SK-N-SH (cell line): Measurements from ENCODE around the gene BFSP2. TPM values are rescaled to one million over a fixed set of nuclear protein-coding genes. Genes with fewer than 3 reads are reported as not detected.
"Not testable (repeated sequence)": the region's sequence is repeated elsewhere in the genome, so short reads cannot be mapped to it uniquely, and the experiment has no call there.

Experiments used
- CTCF ChIA-PET: fragments of 300-600, 350-600 bp; formaldehyde crosslinking; extraction: SDS; loops from one replicate; lab custom pipeline; 2021; lab: Yijun Ruan, JAX
- POLR2A ChIA-PET: fragments of 350-600 bp; sonication (Branson Sonifier 250); formaldehyde crosslinking; extraction: SDS; loops from one replicate; lab custom pipeline; 2020; ENCODE audit warnings: antibody characterized with exemption, inconsistent platforms; lab: Yijun Ruan, JAX
- DNase-seq: peaks from one replicate; pipeline ENCODE4 v3.0.0; 2012
- H2AFZ ChIP-seq: fragments of 200-600 bp; sonication (generic); 2 replicates; pipeline ENCODE4 v1.8.1; 2016; ENCODE audit warnings: antibody characterized with exemption, mild to moderate bottlenecking, low read depth
- H3F3A ChIP-seq: fragments of 200-600 bp; sonication (generic); replicated peaks from 2 replicates; pipeline ENCODE3; 2016; ENCODE audit warnings: antibody characterized with exemption, mild to moderate bottlenecking; ENCODE audit not compliant: insufficient read depth
- H3K27ac ChIP-seq, 2 experiments: fragments of 200-500 bp in 1 of 2; fragments of 200-600 bp in 1 of 2; sonication (Bioruptor generic) in 1 of 2; sonication (generic), shearing (Covaris generic) in 1 of 2; 2 replicates each; pipeline versions ENCODE4 v1.5.1 to v1.6.1; 2014 to 2016; ENCODE audit warnings: low read depth in 2 of 2, inconsistent platforms in 1 of 2, low read length in 1 of 2, mild to moderate bottlenecking in 1 of 2, mixed read lengths in 1 of 2
- H3K27me3 ChIP-seq: fragments of 200-600 bp; sonication (generic), shearing (Covaris generic); 2 replicates; pipeline ENCODE4 v1.6.1; 2016; ENCODE audit warnings: mixed run types; ENCODE audit not compliant: insufficient read depth
- H3K36me3 ChIP-seq, 2 experiments: fragments of 200-500 bp in 1 of 2; fragments of 200-600 bp in 1 of 2; sonication (Bioruptor generic) in 1 of 2; sonication (generic) in 1 of 2; replicated peaks in 1 of 2; 2 replicates each; pipeline versions ENCODE3 to v1.5.1; 2014 to 2016; ENCODE audit warnings: low read length in 1 of 2, mild to moderate bottlenecking in 1 of 2; ENCODE audit not compliant: insufficient read depth in 2 of 2, control insufficient read depth in 1 of 2
- H3K4me1 ChIP-seq, 2 experiments: fragments of 200-500 bp in 1 of 2; fragments of 200-600 bp in 1 of 2; sonication (Bioruptor generic) in 1 of 2; sonication (generic), shearing (Covaris generic) in 1 of 2; 2 replicates each; pipeline versions ENCODE4 v1.5.1 to v1.6.1; 2014 to 2016; ENCODE audit warnings: low read depth in 1 of 2, low read length in 1 of 2, mixed run types in 1 of 2; ENCODE audit not compliant: insufficient read depth in 2 of 2, control insufficient read depth in 1 of 2
- H3K4me2 ChIP-seq: fragments of 200-600 bp; sonication (generic), shearing (Covaris generic); 2 replicates; pipeline ENCODE4 v1.6.1; 2017; ENCODE audit warnings: mixed run types
- H3K4me3 ChIP-seq, 2 experiments: fragments of 200-500 bp in 1 of 2; fragments of 200-600 bp in 1 of 2; sonication (Bioruptor generic) in 1 of 2; sonication (generic), shearing (Covaris generic) in 1 of 2; 2 replicates each; pipeline versions ENCODE4 v1.5.1 to v1.8.1; 2014 to 2016; ENCODE audit warnings: low read depth in 2 of 2, inconsistent platforms in 1 of 2, low read length in 1 of 2, mild to moderate bottlenecking in 1 of 2, mixed read lengths in 1 of 2, moderate library complexity in 1 of 2
- H3K79me2 ChIP-seq: fragments of 200-600 bp; sonication (generic); 2 replicates; pipeline ENCODE4 v1.8.1; 2017; ENCODE audit warnings: mild to moderate bottlenecking; ENCODE audit not compliant: insufficient read depth
- H3K9ac ChIP-seq: fragments of 200-600 bp; sonication (generic); 2 replicates; pipeline ENCODE4 v1.6.1; 2017; ENCODE audit warnings: mixed run types
- H3K9me2 ChIP-seq: fragments of 200-600 bp; sonication (generic); 2 replicates; pipeline ENCODE4 v1.6.1; 2017; ENCODE audit warnings: mixed run types
- H3K9me3 ChIP-seq: fragments of 200-600 bp; sonication (generic); 2 replicates; pipeline ENCODE4 v1.6.1; 2017; ENCODE audit warnings: mixed run types, mild to moderate bottlenecking, moderate library complexity
- H4K20me1 ChIP-seq: fragments of 200-600 bp; sonication (generic); 2 replicates; pipeline ENCODE4 v1.6.1; 2017; ENCODE audit warnings: mild to moderate bottlenecking, mixed run types; ENCODE audit not compliant: insufficient read depth
- CHD2 ChIP-seq: fragments of 150-350 bp; IDR thresholded peaks from 2 replicates; pipeline ENCODE4 v1.6.1; 2018; ENCODE audit warnings: low read length; ENCODE audit not compliant: partially characterized antibody
- CTCF ChIP-seq: fragments of 200-600 bp; sonication (generic); IDR thresholded peaks from 2 replicates; pipeline ENCODE4 v1.6.1; 2017; ENCODE audit warnings: antibody characterized with exemption, mild to moderate bottlenecking, moderate library complexity
- ELF1 ChIP-seq: IDR thresholded peaks from 2 replicates; pipeline ENCODE4 v1.4.0; 2012
- EP300 ChIP-seq, 2 experiments: IDR thresholded peaks; 2 replicates each; pipeline versions ENCODE4 v1.4.0 to v1.6.1; 2012; ENCODE audit warnings: borderline replicate concordance in 1 of 2, low read depth in 1 of 2, low read length in 1 of 2
- EZH2phosphoT487 ChIP-seq: fragments of 200-600 bp; sonication (generic); IDR thresholded peaks from 2 replicates; pipeline ENCODE4 v1.6.1; 2017; ENCODE audit warnings: low read depth, mixed run types, mild to moderate bottlenecking, antibody characterized with exemption, moderate library complexity, borderline replicate concordance
- FOSL2 ChIP-seq: IDR thresholded peaks from 2 replicates; pipeline ENCODE4 v1.4.0; 2012; ENCODE audit warnings: low read depth, mild to moderate bottlenecking, moderate library complexity, borderline replicate concordance
- IRF3 ChIP-seq: fragments of 150-350 bp; IDR thresholded peaks from 2 replicates; pipeline ENCODE4 v1.6.1; 2016; ENCODE audit warnings: mild to moderate bottlenecking, low read depth, low read length
- JUND ChIP-seq: IDR thresholded peaks from 2 replicates; pipeline ENCODE4 v1.4.0; 2012
- MEF2A ChIP-seq: IDR thresholded peaks from 2 replicates; pipeline ENCODE4 v1.4.0; 2012; ENCODE audit warnings: low read depth, borderline replicate concordance
- MXI1 ChIP-seq: IDR thresholded peaks from 2 replicates; pipeline ENCODE4 v1.6.1; 2012; ENCODE audit warnings: mild to moderate bottlenecking, low read depth, low read length, improper control_type of control experiment
- POLR2AphosphoS5 ChIP-seq: IDR thresholded peaks from 2 replicates; pipeline ENCODE4 v1.6.1; 2012; ENCODE audit warnings: low read depth, low read length
- RAD21 ChIP-seq: IDR thresholded peaks from 2 replicates; pipeline ENCODE4 v1.6.1; 2012; ENCODE audit warnings: mild to moderate bottlenecking, low read length
- RFX5 ChIP-seq: IDR thresholded peaks from 2 replicates; pipeline ENCODE4 v1.6.1; 2012; ENCODE audit warnings: mild to moderate bottlenecking, improper control_type of control experiment, low read length
- RXRA ChIP-seq: IDR thresholded peaks from 2 replicates; pipeline ENCODE4 v1.4.0; 2012; ENCODE audit warnings: low read depth, mild to moderate bottlenecking, borderline replicate concordance
- TAF1 ChIP-seq: IDR thresholded peaks from 2 replicates; pipeline ENCODE4 v1.6.1; 2012; ENCODE audit warnings: low read depth, mild to moderate bottlenecking, low read length, moderate library complexity, borderline replicate concordance
- TCF12 ChIP-seq: IDR thresholded peaks from 2 replicates; pipeline ENCODE4 v1.4.0; 2012
- ZBTB33 ChIP-seq: IDR thresholded peaks from 2 replicates; pipeline ENCODE4 v1.4.0; 2012; ENCODE audit warnings: low read depth, borderline replicate concordance
- WGBS: methylation state at CpG from one replicate; pipeline ENCODE4 v1.1.6; 2017; ENCODE audit warnings: low lambda C conversion rate; 5-methylcytosine and 5-hydroxymethylcytosine counted together
- polyA plus RNA-seq, 3 experiments: library from polyadenylated mRNA; depleted of rRNA; stranded (reverse); fragments of >200 nt; gene quantifications; 2 replicates each; pipeline ENCODE4 v1.2.3, GENCODE V29; 2012
- TF ChIP-seq, protein P1 (sequence below): IDR thresholded peaks from 2 replicates; pipeline ENCODE4 v1.4.0; 2012; ENCODE audit warnings: low read depth, borderline replicate concordance
- TF ChIP-seq, protein P2 (sequence below): IDR thresholded peaks from 2 replicates; pipeline ENCODE4; 2012
- TF ChIP-seq, protein P3 (sequence below): fragments of 150-350 bp; IDR thresholded peaks from 2 replicates; pipeline ENCODE4 v1.6.1; 2017; ENCODE audit warnings: antibody characterized with exemption, low read length, low read depth, borderline replicate concordance

BFSP2 gene
- polyA plus RNA-seq, 1 of the 3 experiments (the other 2 are of a cell fraction) = not detected

- peaks cover 0 to 3% of the 10 kb centered on the region in 2 experiments; a peak in 1 of 4 replicates for H3K4me1 ChIP-seq
- H3K27me3 ChIP-seq = no peaks in the 10 kb centered on the region
- no peaks in the 10 kb centered on the region for H3F3A ChIP-seq
- H4K20me1 ChIP-seq = no peaks in the 10 kb centered on the region
- no peak overlapping the region for H3K9ac ChIP-seq
- 70% methylated on average over 6 of the region's 6 CpGs for WGBS
- no peak for DNase-seq
- H3K4me3 ChIP-seq = no peak overlapping the region
- CTCF ChIA-PET = interaction anchor here (1.0 kb wide), 1 partner anchor 16 kb away, joined by 7 read pairs; no protein-coding TSS in a partner anchor
- no peak overlapping the region for H3K27ac ChIP-seq
- H3K9me3 ChIP-seq = no peaks in the 10 kb centered on the region
- no peaks in the 10 kb centered on the region for H3K9me2 ChIP-seq
- H3K79me2 ChIP-seq = no peaks in the 10 kb centered on the region
- H3K36me3 ChIP-seq = no peaks in the 10 kb centered on the region
- TF ChIP-seq CTCF (no peak), FOSL2 (no peak), CHD2 (no peak), EZH2phosphoT487 (no peak), EP300 (IDR thresholded peaks at IDR 0.05; ENCODE audit: borderline replicate concordance in 1 of 2, low read depth in 1 of 2, low read length in 1 of 2) (no peak), JUND (no peak), RXRA (no peak), TAF1 (no peak), ELF1 (no peak), MEF2A (no peak), ZBTB33 (no peak), RFX5 (no peak), RAD21 (no peak), IRF3 (no peak), POLR2AphosphoS5 (no peak), MXI1 (no peak), TCF12 (no peak)
- TF ChIP-seq, protein P1, sequence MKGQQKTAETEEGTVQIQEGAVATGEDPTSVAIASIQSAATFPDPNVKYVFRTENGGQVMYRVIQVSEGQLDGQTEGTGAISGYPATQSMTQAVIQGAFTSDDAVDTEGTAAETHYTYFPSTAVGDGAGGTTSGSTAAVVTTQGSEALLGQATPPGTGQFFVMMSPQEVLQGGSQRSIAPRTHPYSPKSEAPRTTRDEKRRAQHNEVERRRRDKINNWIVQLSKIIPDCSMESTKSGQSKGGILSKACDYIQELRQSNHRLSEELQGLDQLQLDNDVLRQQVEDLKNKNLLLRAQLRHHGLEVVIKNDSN = no peak
- TF ChIP-seq, protein P2, sequence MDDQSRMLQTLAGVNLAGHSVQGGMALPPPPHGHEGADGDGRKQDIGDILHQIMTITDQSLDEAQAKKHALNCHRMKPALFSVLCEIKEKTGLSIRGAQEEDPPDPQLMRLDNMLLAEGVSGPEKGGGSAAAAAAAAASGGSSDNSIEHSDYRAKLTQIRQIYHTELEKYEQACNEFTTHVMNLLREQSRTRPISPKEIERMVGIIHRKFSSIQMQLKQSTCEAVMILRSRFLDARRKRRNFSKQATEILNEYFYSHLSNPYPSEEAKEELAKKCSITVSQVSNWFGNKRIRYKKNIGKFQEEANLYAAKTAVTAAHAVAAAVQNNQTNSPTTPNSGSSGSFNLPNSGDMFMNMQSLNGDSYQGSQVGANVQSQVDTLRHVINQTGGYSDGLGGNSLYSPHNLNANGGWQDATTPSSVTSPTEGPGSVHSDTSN = no peak
- TF ChIP-seq, protein P3, sequence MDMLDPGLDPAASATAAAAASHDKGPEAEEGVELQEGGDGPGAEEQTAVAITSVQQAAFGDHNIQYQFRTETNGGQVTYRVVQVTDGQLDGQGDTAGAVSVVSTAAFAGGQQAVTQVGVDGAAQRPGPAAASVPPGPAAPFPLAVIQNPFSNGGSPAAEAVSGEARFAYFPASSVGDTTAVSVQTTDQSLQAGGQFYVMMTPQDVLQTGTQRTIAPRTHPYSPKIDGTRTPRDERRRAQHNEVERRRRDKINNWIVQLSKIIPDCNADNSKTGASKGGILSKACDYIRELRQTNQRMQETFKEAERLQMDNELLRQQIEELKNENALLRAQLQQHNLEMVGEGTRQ = no peak
- POLR2A ChIA-PET = no interaction called here
- no peak overlapping the region for H3K4me2 ChIP-seq
- H2AFZ ChIP-seq = no peak overlapping the region
Observed at GRCh38 chr3:133472889-133473288, 73.0 kb downstream of the BFSP2 start.

- H3K4me2 ChIP-seq, H3K79me2 ChIP-seq, H3K4me1 ChIP-seq, H3K27me3 ChIP-seq, H3K36me3 ChIP-seq, H3K9ac ChIP-seq, POLR2A ChIA-PET, H3K9me3 ChIP-seq, H3F3A ChIP-seq, H3K27ac ChIP-seq, H3K4me3 ChIP-seq, H2AFZ ChIP-seq, DNase-seq, H4K20me1 ChIP-seq, H3K9me2 ChIP-seq: not testable (repeated sequence)
- no CpG with 5 or more reads among the region's 5 CpGs for WGBS
- CTCF ChIA-PET = interaction anchor here (1.0 kb wide), 1 partner anchor 17 kb away, joined by 7 read pairs; no protein-coding TSS in a partner anchor
Observed at GRCh38 chr3:133473472-133474191, 73.8 kb downstream of the BFSP2 start.
